ENCODE results near the gene CASZ1. TPM values are rescaled to one million over a fixed set of nuclear protein-coding genes. Genes with fewer than 3 reads are reported as not detected.

Gene CASZ1
- total RNA-seq, 1 experiment from 2014 or later, result 3.9 TPM

GRCh38 chr1:10642403-10643080, 153.9 kb downstream of the CASZ1 start:
- no peak overlapping the region; the same call in 1 of the 2 replicates for H3K14ac ChIP-seq (ENCODE audit: insufficient read depth, low read length)
- no peaks in the 10 kb centered on the region for H3K9me3 Mint-ChIP-seq
- DNase-seq, result no peak
- H2BK20ac ChIP-seq (ENCODE audit: low read depth, low read length, poor library complexity, severe bottlenecking), result no peak overlapping the region
- no peak overlapping the region for H2BK120ac ChIP-seq (ENCODE audit: low read depth, low read length, poor library complexity, severe bottlenecking)
- no peak overlapping the region for H4K5ac ChIP-seq (ENCODE audit: insufficient read length, low read depth, low read length)
- H3K23ac ChIP-seq (ENCODE audit: insufficient read length, low read depth, low read length), result no peak overlapping the region
- no peak overlapping the region for H3K27ac ChIP-seq (ENCODE audit: insufficient read length, low read depth, low read length)
- no peak overlapping the region for H2BK5ac ChIP-seq (ENCODE audit: insufficient read length, low read length)
- H3K23me2 ChIP-seq (ENCODE audit: insufficient read length, low read depth, low read length, poor library complexity, severe bottlenecking), result peaks cover 2% of the 10 kb centered on the region
- H3K4me2 ChIP-seq (ENCODE audit: insufficient read depth, insufficient read length, low read length), result no peak overlapping the region
- H2AK5ac ChIP-seq (ENCODE audit: insufficient read length, low read length), result no peak overlapping the region
- no peaks in the 10 kb centered on the region for H3K79me1 ChIP-seq (ENCODE audit: insufficient read depth, low read depth, low read length, poor library complexity, severe bottlenecking)
- H3K56ac ChIP-seq (ENCODE audit: insufficient read length, low read depth, low read length), result no peak overlapping the region
- H3K18ac ChIP-seq (ENCODE audit: insufficient read length, low read depth, low read length), result no peak overlapping the region
- no peaks in the 10 kb centered on the region for H3K36me3 Mint-ChIP-seq (ENCODE audit: insufficient read depth in 1 of 3, low read depth in 3 of 3)
- no peaks in the 10 kb centered on the region for H3K9me3 ChIP-seq (ENCODE audit: control insufficient read depth, low read depth, low read length)
- H3T11ph ChIP-seq (ENCODE audit: low read length), result no peak overlapping the region
- no peaks in the 10 kb centered on the region for H3K4me1 ChIP-seq (ENCODE audit: insufficient read depth, low read length)
- no peak overlapping the region for H3K9ac ChIP-seq (ENCODE audit: extremely low read depth, insufficient read length, low read length)
- no peaks in the 10 kb centered on the region for H3K79me2 ChIP-seq (ENCODE audit: insufficient read depth, low read length)
- no peak overlapping the region for H2AFZ ChIP-seq (ENCODE audit: low read length)
- H3K27me3 Mint-ChIP-seq (ENCODE audit: low read depth), result peaks cover 27% of the 10 kb centered on the region
- H3K4ac ChIP-seq (ENCODE audit: low read depth, low read length), result no peak overlapping the region
- peak overlapping the region in 1 of 2 experiments; percentile 22; a peak in 1 of 5 replicates for H3K4me3 Mint-ChIP-seq
- no peak overlapping the region for H4K91ac ChIP-seq (ENCODE audit: insufficient read length, low read depth, low read length)
- H4K20me1 ChIP-seq (ENCODE audit: control insufficient read depth, insufficient read depth, insufficient read length), result no peaks in the 10 kb centered on the region
- no peak overlapping the region for H3K27ac Mint-ChIP-seq
- H2BK15ac ChIP-seq (ENCODE audit: low read depth, low read length), result no peak overlapping the region
- H4K8ac ChIP-seq (replicated peaks; ENCODE audit: insufficient read length, low read depth, low read length), result no peak overlapping the region
- no peak for TF ChIP-seq CTCF (conservative IDR thresholded peaks at IDR 0.05)
- no peak overlapping the region for H2BK12ac ChIP-seq (ENCODE audit: insufficient read length, low read depth, low read length)
- H3K27me3 ChIP-seq (ENCODE audit: insufficient read depth, low read length), result peaks cover 7% of the 10 kb centered on the region; the same call in 1 of the 2 replicates
- WGBS (ENCODE audit: extremely low coverage, insufficient read length, low lambda C conversion rate), result no CpG with 5 or more reads among the region's 31 CpGs
- H3K4me1 Mint-ChIP-seq, result peaks cover 0 to 15% of the 10 kb centered on the region in 2 experiments; a peak in 3 of 4 replicates

All from H9 (cell line).